Smooth muscle cell of the coronary artery (primary cell): ENCODE data around the gene SAFB2. TPM values are rescaled to one million over a fixed set of nuclear protein-coding genes. Genes with fewer than 3 reads are reported as not detected.

Experiments
- total RNA-seq: library from RNA; depleted of rRNA; stranded (reverse); fragments of >200 nt; gene quantifications from 2 replicates; pipeline ENCODE4 v1.2.3, GENCODE V29; 2014; ENCODE audit warnings: low replicate concordance

Gene SAFB2
- 24.9 and 72.8 TPM in 2 replicates for total RNA-seq

DNA sequence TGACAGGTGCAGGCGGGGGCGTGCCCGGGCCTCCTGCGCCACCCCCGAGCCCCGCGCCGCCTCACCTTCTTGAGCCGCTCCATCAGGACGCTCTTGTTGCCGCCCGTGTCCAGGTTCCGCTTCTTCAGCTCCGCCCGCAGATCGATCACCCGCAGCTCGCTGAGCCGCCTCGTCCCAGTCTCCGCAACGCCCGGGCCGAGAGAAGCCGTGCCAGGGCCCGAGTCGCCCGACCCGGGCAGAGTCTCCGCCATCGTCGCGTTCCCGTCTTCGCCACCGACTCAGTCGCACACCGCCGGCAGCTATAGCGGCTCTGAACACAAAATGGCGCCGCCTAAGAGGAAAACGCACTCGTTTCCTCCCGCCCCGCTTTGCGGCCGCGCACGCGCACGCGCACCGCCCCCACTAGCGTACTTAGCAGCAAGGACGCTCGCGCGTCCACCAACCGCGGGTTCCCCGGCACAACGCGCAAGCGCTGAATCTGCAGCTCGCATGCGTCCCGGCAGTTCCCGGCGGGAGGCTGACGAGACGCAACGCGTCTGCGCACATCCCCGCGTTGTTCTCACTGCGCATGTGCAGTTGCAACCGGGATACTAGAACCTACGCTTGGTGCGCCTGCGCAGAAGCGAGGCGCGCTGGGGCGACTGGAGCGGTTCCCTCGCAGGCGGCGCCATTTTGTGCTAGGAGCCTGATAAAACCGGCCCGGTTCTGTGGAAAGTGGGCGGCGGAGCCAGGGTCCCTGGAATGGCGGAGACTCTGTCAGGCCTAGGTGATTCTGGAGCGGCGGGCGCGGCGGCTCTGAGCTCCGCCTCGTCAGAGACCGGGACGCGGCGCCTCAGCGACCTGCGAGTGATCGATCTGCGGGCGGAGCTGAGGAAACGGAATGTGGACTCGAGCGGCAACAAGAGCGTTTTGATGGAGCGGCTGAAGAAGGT lies at the start of gene SAFB2, which contains the start of gene SAFB:
TSS of gene SAFB2 (minus strand) at position 312 of the 932 bp plus-strand sequence. CDS start at position 251, 61 bp downstream.
TSS of gene SAFB (plus strand) at position 619 of the 932 bp plus-strand sequence. CDS start at position 742, 123 bp downstream.

GRCh38 chr19:5567360-5567969 lies 55.1 kb downstream of the SAFB2 start, which contains the start of gene TINCR:
TINCR (minus strand) TSS chr19:5567953.

Other genes with a start within 250 kb of the SAFB2 start
- gene ZNRF4, start 167.4 kb downstream of the SAFB2 start, total RNA-seq, result not detected in 2 replicates
- under 0.01 and 0.08 TPM in 2 replicates for gene TINCR, start 54.8 kb downstream of the SAFB2 start, total RNA-seq
- 44.8 and 50.3 TPM in 2 replicates for gene SAFB, start 307 bp upstream of the SAFB2 start, total RNA-seq
- 50.3 and 83.6 TPM in 2 replicates for gene MICOS13, start 57.7 kb upstream of the SAFB2 start, total RNA-seq
- 10.1 and 11.3 TPM in 2 replicates for gene HSD11B1L, start 58.3 kb upstream of the SAFB2 start, total RNA-seq
- 777 and 840 TPM in 2 replicates for gene RPL36, start 67.5 kb upstream of the SAFB2 start, total RNA-seq
- gene LONP1, start 97.4 kb upstream of the SAFB2 start, total RNA-seq, result 116 and 155 TPM in 2 replicates
- gene CATSPERD, start 97.9 kb upstream of the SAFB2 start, total RNA-seq, result not detected in 2 replicates
- gene PRR22, start 162.0 kb upstream of the SAFB2 start, total RNA-seq, result 0.08 TPM in 1 of 2 replicates, not detected in the other
- 22.6 and 40.2 TPM in 2 replicates for gene DUS3L, start 168.4 kb upstream of the SAFB2 start, total RNA-seq
- not detected in 2 replicates for gene NRTN, start 182.3 kb upstream of the SAFB2 start, total RNA-seq
- gene FUT6, start 216.9 kb upstream of the SAFB2 start, total RNA-seq, result not detected in 2 replicates
- not detected in 2 replicates for gene FUT3, start 228.7 kb upstream of the SAFB2 start, total RNA-seq
- gene FUT5, start 247.8 kb upstream of the SAFB2 start, total RNA-seq, result not detected in 2 replicates